ENCODE results near the gene SERP2.

- no peak for TF ChIP-seq CTCF (IDR thresholded peaks at IDR 0.05; ENCODE audit: insufficient read depth, low read length, poor library complexity, severe bottlenecking)
- TF ChIP-seq EZH2phosphoT487 (conservative IDR thresholded peaks at IDR 0.05; ENCODE audit: low read length), result no peak
Observed at GRCh38 chr13:44440046-44440608, 66.5 kb downstream of the SERP2 start.
